Anterior cingulate cortex (tissue), 58 donors: ENCODE measurements around the gene SLC7A14.

ENCODE experiments used
- DNase-seq, 58 donors: peaks; one replicate each; lab custom pipeline; 2025; lab: John Stamatoyannopoulos, UW

SLC7A14 gene

DNA sequence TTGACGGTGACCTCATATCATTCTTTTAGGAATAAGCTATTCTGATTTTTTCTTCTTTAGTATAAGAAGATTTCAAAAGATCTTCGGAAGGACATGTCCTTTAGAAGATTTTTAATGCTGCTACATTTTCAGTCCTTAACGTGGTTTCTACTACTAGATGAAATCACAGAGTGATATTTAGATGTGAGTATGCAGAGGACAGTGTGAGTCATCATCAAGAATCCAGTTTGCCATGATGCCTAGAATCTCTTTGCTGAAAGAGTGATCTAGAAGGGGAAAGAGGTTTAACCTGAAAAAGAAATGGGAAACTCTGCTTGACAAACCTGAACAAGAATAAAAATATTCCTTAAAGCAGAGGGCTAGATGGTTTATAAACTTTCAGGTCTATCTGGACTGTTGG is 43.2 kb downstream of the SLC7A14 start:
- no peak for DNase-seq

DNA sequence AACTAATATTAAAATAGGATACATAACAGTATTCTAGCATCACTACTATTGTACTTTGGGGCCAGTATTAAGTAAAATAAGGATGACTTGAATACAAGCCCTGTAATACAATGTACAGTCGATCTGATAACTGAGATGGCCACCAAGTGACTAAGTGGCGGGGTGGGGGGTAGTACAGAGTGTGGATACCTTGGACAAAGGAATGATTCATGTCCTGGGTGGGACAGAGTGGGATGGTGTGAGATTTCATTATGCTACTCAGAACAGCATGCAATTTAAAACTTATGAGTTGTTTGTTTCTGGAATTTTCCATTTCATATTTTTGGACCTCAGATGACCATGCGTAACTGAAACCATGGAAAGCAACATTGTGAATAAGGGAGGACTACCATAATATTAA is 46.0 kb downstream of the SLC7A14 start:
- DNase-seq: no peak

DNA sequence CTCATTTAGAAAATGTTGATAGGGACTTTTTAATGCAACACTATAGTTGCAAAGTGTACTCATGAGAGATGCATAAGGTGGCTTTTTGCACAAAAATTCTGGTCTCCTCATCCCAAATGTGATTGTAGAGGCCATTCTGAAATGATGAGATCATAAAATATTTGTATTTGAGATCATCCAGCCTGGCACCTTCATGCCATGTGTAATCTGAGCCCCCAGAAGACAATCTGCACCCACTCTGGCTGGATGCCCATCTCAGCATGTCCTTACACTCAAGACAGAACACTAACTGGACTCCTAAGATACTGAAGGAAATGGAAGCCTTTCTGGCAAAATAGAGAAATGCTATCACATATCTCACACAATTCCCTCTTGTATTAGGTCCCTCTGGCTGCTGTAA is 49.2 kb downstream of the SLC7A14 start:
- DNase-seq: no peak

DNA sequence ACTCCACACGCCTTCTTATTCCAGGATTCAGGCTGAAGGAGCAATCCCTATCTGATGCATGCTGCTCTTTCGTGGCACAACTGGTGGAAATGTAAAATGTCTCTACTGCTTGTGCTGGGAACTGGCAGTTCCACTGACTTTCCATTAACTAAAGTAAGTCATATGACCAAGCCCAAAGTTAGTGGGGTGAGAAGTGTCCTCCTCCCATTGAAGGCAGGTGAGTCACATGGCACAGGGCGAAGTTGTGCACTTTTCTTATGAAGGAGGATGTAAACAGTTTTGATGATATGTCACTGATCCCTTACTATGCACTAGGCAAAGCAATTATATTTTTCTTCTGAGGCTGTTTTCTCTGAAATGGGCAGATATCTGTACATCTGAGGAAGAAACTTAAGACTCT is 51.6 kb downstream of the SLC7A14 start:
- no peak for DNase-seq

DNA sequence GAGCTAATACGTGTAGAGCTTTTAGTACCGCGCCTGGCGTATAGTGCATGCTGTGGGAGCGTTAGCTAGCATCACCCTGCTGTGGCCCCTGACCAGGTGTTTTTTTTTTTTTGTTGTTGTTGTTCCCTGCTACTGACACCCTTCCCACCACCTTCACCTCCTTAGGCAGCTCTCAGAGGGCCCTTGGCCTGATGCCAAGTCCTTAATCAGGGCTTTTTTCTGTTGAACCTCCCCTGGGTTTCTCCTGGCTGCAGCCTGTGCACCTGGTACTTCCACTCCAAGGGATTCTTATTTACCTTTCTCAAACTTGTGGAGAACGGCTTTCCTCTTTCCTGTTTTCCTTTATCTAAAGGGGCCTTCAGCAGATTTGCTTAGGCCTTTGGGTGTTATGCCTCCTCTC is 53.3 kb downstream of the SLC7A14 start:
- DNase-seq: no peak

DNA sequence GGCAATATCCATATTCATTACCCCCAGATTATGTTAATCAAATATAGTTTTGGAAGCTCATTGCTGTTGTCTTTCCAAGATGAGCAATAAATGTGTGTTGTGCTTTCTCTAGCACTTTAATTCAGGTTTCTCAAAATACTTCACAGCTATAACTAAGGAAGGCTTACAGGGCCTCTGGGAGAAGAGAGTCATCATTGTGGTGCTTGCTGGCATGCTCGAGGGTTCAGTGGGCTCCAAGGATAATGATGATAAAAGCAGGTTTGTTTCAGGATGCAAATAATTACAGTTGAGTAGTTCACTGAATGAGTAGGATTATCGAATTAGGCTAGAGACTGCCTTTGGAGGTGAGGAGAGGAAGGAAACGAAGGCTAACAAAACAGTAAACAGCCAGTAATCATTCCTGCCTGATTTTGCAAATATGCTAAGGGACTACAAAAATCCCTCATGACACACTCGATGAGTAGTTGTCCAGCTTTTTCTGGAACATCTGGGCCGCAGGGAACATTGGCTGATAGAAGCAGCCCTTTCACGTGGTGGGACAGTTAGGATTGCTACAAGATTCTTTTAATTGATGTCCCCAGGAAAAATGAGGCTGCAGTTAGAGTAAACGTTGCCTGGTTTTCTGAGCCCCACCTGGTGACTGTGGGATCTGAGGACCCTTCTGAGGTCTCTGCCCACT is 54.1 kb downstream of the SLC7A14 start:
- peak in 5 of 58 donors; percentile 3 to 32 (median 17) for DNase-seq

DNA sequence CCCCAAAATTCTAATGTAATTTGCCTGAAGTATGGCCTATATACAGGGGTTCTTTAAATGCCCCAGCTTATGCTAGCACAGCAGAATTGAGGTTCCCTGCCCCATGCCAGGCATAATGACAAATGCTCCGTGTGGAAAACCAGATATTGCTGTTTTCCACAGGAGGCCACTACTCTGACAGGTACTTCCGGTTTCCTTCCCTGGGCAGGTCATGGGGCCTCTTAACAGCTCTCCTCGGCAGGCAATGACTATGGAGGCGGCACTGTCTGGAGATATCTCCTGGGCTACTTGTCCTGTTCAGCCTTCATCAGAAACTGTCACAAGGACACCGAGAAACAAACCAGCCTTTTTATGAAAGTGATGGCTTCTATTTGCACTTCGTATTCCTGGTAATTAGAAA is 54.8 kb downstream of the SLC7A14 start:
- no peak for DNase-seq

DNA sequence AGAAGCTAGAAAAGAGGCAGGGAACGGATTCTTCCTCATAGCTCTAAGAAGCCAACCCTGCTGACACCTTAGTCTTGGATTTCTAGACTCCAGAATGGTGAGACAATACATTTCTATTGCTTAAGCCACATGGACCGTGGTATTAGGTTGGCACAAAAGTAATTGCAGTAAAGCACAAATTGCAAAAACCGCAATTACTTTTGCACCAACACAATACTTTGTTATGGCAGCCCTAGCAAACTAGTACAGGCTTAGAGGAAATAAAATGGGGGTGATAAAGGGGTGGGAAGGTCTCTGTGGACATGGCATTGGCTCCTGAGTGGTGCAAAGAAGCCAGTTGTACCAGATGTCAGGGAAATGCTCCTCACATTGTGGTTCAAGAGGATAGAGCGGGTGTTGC is 56.0 kb downstream of the SLC7A14 start:
- no peak for DNase-seq

DNA sequence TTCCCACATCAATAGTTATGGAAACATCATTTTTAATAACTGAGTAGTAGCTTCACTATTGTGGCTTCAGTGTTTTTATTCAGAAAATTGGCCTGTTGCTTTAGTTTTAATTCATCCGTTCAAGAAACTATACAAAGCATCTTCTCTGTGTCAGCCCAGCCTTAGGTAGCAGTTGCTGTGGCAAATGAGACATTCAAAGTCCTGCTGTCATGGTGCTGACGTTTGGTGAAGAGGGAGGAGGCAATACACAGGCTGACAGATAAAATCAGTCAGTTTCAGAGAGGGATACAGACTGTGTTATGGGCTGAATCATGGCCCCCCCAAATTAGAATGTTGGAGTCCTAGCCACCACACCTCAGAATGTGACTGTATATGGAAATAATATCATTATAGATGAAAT is 56.5 kb downstream of the SLC7A14 start:
- no peak for DNase-seq

DNA sequence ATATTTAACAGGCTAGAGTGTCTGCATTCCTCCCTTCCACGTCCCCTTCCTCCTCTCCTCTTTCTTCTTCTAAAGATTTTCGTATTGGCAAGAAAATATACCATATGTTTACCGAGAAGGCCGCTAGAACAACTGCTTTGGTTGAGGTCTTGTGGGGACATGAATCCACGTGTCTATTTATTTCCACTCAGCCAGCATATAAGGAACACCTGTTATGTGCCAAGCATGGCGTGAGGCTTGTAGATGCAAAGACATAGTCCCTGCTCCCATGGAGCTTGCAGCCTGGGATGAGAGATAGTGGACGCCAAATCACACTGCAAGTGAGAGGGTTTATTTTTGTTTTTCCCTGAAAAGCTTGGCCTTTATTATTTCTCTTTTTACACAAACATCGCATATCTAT is 57.1 kb downstream of the SLC7A14 start:
- DNase-seq: peak in 1 of 58 donors; percentile 2

DNA sequence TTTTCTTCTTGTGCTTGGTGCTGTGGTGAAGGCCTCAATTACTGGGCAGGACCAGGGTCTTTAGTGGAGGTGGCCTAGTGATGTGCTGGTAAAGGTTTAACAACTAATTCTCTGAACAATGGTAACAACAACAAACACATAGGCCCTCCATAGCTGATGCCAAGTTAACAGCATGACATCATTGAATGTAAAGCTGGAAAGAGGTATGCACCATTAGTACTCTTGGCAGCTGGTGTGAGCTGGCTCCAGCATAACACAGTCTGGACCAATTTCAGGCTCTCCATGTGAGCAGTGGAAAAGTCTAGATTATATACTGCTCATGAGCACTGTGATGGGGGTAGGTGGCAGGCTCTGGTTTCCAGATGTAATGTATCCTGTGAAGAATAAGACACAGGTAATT is 61.8 kb downstream of the SLC7A14 start:
- DNase-seq: no peak

DNA sequence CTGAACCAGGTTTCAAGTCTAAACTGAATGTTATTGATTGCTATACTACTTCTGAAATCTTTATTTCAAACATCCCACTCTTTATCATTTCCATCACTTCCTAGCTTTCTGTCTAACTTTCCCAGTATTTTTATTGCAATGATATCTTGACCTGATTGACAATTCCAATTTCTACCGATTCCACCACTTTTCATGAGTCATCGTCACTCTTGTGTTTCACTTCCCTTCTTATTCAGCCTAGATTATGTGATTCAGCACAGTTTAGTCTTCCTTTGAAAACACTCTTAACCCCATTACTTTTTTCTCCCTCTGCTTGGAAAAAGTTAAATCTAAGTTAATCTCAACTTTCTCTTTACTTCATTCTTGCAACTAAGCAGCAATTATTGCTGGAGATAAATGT is 62.6 kb downstream of the SLC7A14 start:
- no peak for DNase-seq

DNA sequence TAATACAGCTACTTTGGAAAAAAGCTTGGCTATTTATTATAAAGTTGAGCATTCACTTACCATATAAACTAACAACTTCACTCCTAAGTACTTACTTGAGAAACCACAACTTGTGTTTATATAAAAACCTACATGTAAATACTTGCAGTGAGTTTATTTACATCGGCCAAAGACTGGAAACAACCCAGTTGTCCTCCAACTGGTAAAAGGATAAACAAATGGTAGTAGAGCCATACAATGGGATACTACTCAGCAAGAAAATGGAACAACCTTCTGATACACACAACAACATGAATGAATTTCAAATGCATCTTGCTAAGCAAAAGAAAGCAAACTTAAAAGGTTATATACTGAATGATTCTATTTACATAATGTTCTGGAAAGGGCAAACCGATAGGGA is 63.7 kb downstream of the SLC7A14 start:
- no peak for DNase-seq

DNA sequence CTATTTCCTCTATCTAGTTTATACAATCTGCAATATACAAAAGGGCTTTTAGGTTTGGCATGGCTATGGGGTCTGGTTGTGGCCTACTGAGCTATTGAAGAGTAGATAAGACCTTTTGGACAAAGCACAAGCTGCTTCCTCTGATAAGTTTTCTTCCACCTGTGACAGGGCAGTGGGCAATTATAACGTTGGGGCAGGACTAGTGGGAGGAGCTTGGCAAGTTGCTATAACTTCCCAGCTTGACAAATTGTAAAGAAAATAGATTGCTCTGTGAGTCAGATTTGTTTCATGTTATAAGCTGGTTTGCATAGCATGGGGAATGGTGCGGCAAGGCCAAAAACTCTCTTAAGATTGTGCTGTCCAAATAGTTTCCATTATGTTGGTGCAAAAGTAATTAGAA is 64.9 kb downstream of the SLC7A14 start:
- no peak for DNase-seq

DNA sequence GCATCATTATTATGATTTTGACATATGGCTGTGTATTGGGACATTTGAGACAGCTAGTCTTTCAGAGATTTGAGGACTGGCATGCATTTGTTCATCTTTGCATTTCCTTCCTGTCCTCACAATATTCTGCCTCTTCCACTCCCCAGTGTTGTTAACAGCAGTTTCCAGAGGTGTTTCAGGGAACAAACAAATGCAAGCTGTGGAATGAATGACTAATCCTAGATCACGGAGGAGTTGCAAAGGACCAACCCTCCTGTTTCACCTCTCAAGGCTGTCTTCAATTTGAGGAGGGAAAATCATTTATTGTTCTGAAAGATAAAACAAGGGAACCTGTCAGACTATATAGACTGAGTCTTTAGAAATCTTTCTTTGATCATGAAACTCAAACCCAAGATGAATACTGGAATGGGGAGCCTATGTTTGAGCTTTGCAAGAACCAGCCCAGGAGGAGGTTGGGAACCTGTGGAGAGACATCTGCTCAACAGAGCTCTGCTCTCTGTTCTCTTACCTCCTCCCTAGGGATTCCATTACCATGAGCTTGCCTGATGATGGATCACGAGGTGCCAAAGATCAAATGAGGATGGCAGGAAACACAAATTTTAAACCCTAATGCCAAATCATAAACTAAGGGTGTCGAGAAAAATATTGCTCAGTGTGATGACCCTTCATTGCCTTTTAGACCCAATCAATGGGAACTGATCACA is 68.5 kb downstream of the SLC7A14 start:
- no peak for DNase-seq

DNA sequence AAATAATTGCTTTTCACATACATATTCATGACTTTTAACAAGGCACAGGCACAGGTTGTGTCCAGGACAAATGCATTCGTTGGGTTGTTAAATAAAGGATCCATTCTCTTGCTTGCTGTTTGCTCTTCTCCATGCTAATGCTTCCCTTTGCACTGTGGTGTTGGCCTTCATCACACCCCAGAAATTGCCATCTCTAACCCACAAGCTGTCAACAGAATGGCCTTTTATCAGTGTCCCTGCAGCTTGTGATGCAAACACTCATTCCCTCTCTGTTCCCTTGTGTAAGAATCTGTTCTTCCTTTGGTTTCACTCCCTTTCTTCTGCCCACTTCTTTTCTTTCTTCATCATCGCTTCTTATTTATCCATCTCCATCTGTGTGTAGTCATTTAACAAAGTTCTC is 72.2 kb downstream of the SLC7A14 start:
- DNase-seq: peak in 3 of 58 donors; percentile 10 to 37 (median 21)

DNA sequence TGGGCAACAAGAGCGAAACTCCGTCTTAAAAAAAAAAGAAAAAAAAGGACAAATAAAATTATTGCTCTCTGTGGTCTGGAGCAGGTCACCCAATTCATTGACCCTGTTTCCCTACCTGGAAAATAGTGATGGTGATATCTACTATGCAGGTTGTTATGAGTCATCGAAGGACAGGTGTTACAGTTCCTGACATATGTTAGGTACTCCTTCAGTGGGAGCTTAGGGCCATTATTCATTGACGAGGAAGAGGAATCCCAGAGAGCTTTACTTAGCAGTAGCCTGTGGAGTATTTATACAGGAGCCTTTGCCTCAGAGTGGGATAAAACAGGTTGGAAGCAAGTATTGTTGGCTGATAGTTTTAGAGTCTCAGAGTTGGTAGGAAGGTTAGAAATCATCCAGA is 74.5 kb downstream of the SLC7A14 start:
- DNase-seq: no peak

DNA sequence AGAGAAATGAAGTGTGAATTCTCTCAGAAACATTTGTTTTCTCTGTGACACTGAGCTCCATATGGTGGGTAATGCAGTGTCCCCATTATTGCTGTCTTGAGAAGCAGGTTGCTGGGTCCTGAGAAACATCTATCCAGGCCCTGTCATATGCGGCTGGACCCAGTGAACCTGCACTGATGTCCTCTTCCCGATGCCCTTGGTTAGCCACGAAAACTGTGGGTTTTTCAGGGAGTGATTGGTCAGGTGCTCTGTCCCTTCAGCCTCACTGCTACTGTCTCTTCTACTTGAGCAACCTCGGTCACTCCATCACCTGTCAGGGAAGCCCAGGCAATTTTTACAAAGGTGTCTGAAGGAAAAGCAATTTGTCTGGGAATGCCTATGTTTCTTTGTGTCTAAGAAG is 77.0 kb downstream of the SLC7A14 start:
- DNase-seq: no peak

DNA sequence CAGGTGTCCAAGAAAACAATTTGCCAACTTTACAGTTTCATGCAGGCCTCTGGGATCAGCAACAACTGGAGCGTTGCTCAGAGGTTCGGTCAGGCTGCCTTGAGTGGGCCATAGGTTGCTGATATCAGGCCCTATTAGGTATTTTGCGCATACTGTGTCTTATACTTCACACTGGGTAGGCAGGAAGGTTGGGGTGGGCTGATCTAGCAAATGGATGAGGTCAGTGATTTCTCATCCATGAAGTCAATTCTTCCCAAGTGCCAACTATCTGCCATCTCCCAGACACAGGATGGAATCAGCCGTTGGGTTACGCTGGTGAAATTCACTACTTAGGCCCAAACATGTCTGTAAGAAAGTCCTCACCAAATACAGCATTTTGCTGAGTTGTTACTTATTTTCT is 77.6 kb downstream of the SLC7A14 start:
- DNase-seq: no peak

DNA sequence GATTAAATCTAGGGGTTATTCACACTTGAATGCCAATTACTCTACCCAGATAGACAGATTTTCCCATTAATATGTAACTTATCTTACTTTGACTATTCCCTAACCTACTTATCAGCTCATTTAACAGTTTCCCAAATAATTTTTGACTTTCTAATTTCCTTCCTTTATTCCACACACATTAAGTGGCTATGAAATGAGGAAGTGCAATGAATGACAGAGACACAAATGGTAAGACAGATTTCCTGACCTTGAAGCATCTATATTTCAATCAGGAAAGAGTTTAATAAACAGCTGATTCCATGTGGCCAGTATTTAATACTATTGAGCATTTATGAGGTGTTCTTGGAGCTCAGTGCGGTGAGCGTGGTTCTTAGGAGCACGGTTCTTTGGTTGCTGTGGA is 78.8 kb downstream of the SLC7A14 start:
- DNase-seq: no peak

DNA sequence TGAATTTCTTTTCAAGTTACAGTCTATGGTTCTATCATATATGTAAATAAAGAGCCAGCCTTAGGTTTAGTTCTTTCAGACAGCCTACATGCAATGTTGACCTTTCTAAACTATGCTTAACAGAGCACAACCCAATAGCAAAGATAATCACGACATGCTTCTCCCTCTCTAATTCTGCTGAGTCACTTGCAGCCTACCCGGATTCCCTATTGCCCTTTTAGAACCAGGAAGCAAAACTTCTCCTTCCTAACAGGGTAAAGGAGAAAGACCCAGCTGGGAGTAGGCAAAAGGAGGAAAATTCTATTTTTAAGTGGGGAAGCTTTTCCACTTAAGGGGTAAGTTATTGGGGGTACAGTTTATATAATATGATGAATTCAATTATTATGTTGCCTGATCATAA is 79.3 kb downstream of the SLC7A14 start:
- peak in 1 of 58 donors; percentile 19 for DNase-seq

DNA sequence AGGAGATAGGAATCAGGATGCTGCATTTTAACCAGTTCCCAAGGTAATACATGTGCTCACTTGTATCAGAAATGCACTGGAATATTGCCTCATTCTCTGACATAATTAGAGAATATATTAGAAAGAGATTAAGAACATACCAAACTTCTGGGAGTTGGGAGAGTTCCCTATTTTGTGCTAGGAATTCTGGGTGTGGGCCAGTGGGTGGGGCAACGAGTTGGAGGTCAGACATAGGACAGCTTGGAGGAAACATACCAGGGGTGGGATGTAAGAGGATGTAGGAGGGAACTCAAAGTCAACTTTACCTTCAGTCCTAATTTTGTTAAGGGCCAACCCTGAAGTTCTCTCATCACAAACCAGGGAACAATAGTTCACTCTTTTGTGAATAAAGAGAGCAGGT is 83.6 kb downstream of the SLC7A14 start:
- no peak for DNase-seq

DNA sequence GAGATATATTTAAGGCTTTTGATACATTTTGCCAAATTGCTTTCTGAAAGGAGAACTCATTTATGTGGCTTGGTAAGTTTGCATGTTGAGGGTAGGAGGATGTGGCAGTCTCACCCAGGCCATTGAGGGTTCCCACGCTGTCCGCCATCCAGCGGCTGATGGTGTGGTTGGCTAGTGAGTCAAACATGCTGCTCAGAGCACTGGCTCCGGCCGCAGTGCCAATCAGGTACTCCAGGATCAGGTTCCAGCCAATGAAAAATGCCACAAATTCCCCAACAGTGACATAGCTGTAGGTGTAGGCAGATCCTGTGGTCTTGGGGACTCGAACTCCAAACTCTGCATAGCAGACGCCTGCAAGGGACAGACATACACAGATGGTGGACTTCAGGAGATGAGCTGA is 84.9 kb downstream of the SLC7A14 start:
- no peak for DNase-seq
